Measurements from ENCODE around the gene GABRD. TPM values are rescaled to one million over a fixed set of nuclear protein-coding genes. Genes with fewer than 3 reads are reported as not detected.
A peak's percentile ranks its signal among the peaks of the same experiment; 100 is the strongest.

Gene GABRD
- total RNA-seq, 2 experiments from 2014 or later, result not detected

GRCh38 chr1:2037314-2037979 is 18.3 kb downstream of the GABRD start:
- Mint-ChIP-seq H3K9me3 (ENCODE audit: insufficient read depth) (no peaks in the 10 kb centered on the region), H3K4me3 (no peak overlapping the region), H3K36me3 (ENCODE audit: low read depth) (no peaks in the 10 kb centered on the region), H3K27me3 (ENCODE audit: low read depth) (no peaks in the 10 kb centered on the region), H3K4me1 (ENCODE audit: low read depth) (no peaks in the 10 kb centered on the region), H3K27ac (no peak overlapping the region)
- DNase-seq (no peak), ATAC-seq (no peak)
- POLR2A ChIA-PET, result no interaction called here
- CTCF ChIA-PET, result no interaction called here

- H3K4me3 Mint-ChIP-seq, result no peak overlapping the region
- H3K27me3 Mint-ChIP-seq (ENCODE audit: low read depth), result no peaks in the 10 kb centered on the region
- H3K9me3 Mint-ChIP-seq (ENCODE audit: insufficient read depth), result no peaks in the 10 kb centered on the region
- DNase-seq (no peak), ATAC-seq (no peak)
- ChIA-PET POLR2A (no interaction called here), CTCF (no interaction called here)
- H3K4me1 Mint-ChIP-seq (ENCODE audit: low read depth), result no peaks in the 10 kb centered on the region
- no peaks in the 10 kb centered on the region for H3K36me3 Mint-ChIP-seq (ENCODE audit: low read depth)
- no peak overlapping the region for H3K27ac Mint-ChIP-seq
Measured at GRCh38 chr1:2038229-2038628, 19.1 kb downstream of the GABRD start.

DNA sequence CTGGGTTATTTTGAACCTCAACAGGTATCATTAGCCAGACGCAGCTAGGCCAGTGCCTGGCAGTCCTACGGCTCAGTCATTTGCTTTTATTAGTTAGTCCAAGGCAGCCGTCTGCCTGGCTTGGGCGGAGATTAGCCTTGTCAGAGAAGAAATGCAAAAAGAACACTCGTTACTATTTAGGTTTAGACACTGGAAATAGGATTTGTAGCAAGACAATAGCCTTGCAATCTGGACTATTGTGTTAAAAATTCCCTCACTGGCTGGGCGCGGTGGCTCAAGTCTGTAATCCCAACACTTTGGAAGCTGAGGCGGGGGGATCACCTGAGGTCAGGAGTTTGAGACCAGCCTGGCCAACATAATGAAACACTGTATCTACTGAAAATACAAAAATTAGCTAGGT is 20.1 kb downstream of the GABRD start:
- ATAC-seq (no peak), DNase-seq (no peak)
- ChIA-PET POLR2A (no interaction called here), CTCF (no interaction called here)
- Mint-ChIP-seq H3K36me3 (ENCODE audit: low read depth) (no peaks in the 10 kb centered on the region), H3K4me1 (ENCODE audit: low read depth) (peaks cover 3% of the 10 kb centered on the region), H3K27me3 (ENCODE audit: low read depth) (peaks cover 2% of the 10 kb centered on the region), H3K9me3 (ENCODE audit: insufficient read depth) (no peaks in the 10 kb centered on the region), H3K4me3 (no peak overlapping the region), H3K27ac (no peak overlapping the region)

DNA sequence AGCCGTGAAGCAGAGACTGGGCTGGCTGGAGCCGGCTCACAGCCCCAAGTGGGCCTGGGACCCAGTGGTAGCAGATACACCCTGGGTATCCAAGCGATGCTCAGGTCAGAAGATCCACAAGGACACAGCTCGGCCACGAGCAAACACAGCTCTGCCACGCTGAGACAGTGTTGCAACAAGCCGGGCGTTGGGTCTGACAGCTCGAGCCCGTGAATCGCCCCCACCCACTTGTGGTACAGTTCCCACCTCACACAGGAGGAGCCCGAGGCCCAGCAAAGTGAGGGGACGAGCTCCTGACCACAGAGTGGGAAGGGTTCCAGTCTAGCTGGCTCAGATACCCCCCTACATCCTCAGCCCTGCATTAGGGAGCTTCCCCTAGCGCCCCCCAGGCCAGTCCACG is 22.2 kb downstream of the GABRD start:
- Mint-ChIP-seq H3K27ac (no peak overlapping the region), H3K4me3 (no peak overlapping the region), H3K9me3 (ENCODE audit: insufficient read depth) (no peaks in the 10 kb centered on the region), H3K36me3 (ENCODE audit: low read depth) (no peaks in the 10 kb centered on the region), H3K4me1 (ENCODE audit: low read depth) (peaks cover 13% of the 10 kb centered on the region), H3K27me3 (ENCODE audit: low read depth) (peaks cover 5% of the 10 kb centered on the region)
- POLR2A ChIA-PET, result no interaction called here
- ATAC-seq (no peak), DNase-seq (no peak)
- CTCF ChIA-PET, result interaction anchor here (1.5 to 2.7 kb wide), 2 partner anchors 10 to 81 kb away, joined by 3 to 7 read pairs; no protein-coding TSS in a partner anchor

GRCh38 chr1:2041887-2042286 is 22.7 kb downstream of the GABRD start:
- Mint-ChIP-seq H3K9me3 (ENCODE audit: insufficient read depth) (no peaks in the 10 kb centered on the region), H3K27ac (no peak overlapping the region), H3K27me3 (ENCODE audit: low read depth) (peaks cover 5% of the 10 kb centered on the region), H3K4me1 (ENCODE audit: low read depth) (peaks cover 13% of the 10 kb centered on the region), H3K4me3 (no peak overlapping the region), H3K36me3 (ENCODE audit: low read depth) (no peaks in the 10 kb centered on the region)
- ATAC-seq (no peak), DNase-seq (no peak)
- POLR2A ChIA-PET, result no interaction called here
- CTCF ChIA-PET, result interaction anchor here (1.3 to 2.7 kb wide), 2 partner anchors 10 to 132 kb away, joined by 3 to 7 read pairs; no protein-coding TSS in a partner anchor

DNA sequence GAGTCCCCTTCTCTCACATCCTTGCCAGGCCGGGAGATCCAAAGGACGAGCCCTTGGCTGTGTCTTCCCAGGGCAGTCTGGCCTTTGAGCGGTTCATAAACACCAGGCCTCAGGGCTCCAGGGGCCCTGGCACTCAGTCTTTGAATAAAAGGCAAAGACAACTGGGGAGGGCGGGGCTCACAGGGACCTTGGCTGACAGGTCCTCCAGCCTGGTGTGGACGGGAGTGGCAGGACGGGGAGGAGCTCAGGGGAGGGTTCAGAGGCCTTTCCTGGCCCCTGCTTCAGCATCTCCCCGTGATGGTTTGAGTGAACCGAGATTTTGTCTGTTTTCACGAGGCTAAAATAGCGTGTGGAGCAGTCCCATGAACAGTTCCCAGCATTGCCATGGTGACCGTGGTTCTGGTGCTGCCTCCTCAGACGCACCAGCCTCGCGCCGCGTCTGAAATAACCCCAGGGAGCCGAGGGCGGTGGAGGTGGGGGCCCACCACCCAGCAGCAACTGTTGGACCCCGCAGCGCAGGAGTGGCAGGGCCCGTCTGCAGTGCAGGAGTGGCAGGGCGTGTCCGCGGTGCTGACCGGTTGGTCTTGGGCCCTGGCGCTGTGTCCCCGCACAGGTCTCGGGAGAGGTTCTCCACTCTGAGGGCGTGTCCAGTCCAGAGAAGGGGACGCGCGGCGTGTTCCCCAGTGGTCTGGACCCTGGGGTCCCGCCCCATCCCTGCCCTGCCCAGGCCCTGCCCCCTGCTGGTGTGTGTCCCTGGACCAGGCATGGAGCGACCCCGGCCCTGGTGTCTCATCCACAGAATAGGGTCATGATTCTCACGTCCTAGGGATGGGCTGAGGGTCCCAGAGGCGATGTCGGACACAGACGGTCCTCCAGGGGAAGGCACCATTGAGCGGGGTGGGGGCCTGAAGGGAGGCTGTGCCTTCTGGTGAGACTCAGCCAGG is 24.0 kb downstream of the GABRD start:
- ChIA-PET POLR2A (interaction anchor here (0.8 kb wide), 1 partner anchor 99 kb away, joined by 3 read pairs; no protein-coding TSS in a partner anchor), CTCF (interaction anchor here (1.3 to 4.8 kb wide), 4 partner anchors 12 to 134 kb away, joined by 3 to 100 read pairs (median 10); no protein-coding TSS in a partner anchor)
- peaks cover 5% of the 10 kb centered on the region for H3K27me3 Mint-ChIP-seq (ENCODE audit: low read depth)
- ATAC-seq (no peak), DNase-seq (no peak)
- H3K36me3 Mint-ChIP-seq (ENCODE audit: low read depth), result no peaks in the 10 kb centered on the region
- peaks cover 13% of the 10 kb centered on the region for H3K4me1 Mint-ChIP-seq (ENCODE audit: low read depth)
- H3K4me3 Mint-ChIP-seq, result no peak overlapping the region
- H3K27ac Mint-ChIP-seq, result no peak overlapping the region
- H3K9me3 Mint-ChIP-seq (ENCODE audit: insufficient read depth), result no peaks in the 10 kb centered on the region

DNA sequence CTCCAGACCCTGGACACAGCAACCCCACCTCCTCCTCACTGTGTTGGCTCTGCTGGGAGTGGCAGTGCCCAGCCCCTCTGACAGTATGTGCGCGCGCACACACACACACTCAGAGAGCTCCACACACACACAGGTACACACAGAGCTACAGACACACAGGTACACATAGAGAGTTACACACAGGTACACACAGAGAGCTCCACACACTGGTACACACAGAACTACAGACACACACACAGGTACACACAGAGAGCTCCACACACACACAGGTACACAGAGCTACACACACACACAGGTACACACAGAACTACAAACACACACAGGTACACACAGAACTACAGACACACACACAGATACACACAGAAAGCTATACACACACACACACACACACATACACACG is 24.7 kb downstream of the GABRD start:
- Mint-ChIP-seq H3K4me3 (no peak overlapping the region), H3K36me3 (ENCODE audit: low read depth) (no peaks in the 10 kb centered on the region), H3K27ac (peak overlapping the region; percentile 13), H3K4me1 (ENCODE audit: low read depth) (peaks cover 17% of the 10 kb centered on the region), H3K27me3 (ENCODE audit: low read depth) (peaks cover 9% of the 10 kb centered on the region), H3K9me3 (ENCODE audit: insufficient read depth) (no peaks in the 10 kb centered on the region)
- no peak for ATAC-seq
- no peak for DNase-seq
- CTCF ChIA-PET, result interaction anchor here (1.1 to 4.8 kb wide), 15 partner anchors 9 to 138 kb away, joined by 3 to 100 read pairs (median 4); no protein-coding TSS in a partner anchor
- POLR2A ChIA-PET, result interaction anchor here (0.5 to 1.1 kb wide), 2 partner anchors 146 to 151 kb away, joined by 3 to 4 read pairs; partner anchors contain the start of gene FAAP20

DNA sequence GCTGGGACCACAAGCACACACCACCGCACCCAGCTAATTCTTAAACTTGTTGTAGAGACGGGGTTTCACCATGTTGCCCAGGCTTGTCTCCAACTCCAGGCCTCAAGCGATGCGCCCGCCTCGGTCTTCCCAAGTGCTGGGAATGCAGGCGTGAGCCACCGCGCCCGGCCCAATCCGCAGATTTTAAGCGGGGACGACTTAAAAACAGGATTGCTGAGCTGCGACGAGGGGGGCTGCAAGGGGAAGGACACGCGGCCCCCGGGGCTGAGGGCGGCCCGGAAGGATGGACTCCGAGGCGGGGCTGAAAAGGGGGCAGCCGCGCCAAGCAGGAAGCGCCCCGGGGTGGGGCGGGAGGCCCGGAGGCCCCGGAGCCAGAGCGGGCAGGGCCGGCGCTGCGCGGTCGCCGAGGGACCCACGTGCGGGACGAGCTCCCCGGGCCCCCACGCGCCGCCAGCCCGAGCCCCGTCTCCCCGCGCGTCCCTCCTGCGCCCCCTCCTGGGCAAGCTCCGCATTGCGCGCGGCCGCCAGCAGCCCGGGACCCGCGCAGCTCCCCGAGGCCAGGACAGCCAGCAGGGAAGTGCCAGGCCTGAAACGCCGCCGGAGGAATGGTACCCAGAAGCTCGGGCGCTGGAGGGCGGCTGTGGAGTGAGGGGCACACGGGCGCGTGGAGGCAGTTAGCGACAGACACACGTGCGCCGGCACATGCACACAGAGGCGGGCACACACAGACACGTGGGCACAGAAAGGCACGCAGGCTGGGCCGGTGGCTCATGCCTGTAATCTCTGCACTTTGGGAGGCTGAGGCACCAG is 25.6 kb downstream of the GABRD start:
- ChIA-PET POLR2A (interaction anchor here (0.5 to 1.1 kb wide), 2 partner anchors 145 to 150 kb away, joined by 3 to 4 read pairs; partner anchors contain the start of gene FAAP20), CTCF (interaction anchor here (0.6 to 4.8 kb wide), 36 partner anchors 8 to 373 kb away, joined by 3 to 100 read pairs (median 4); partner anchors contain the start of genes MORN1 and RER1)
- DNase-seq, result peak; percentile 77
- Mint-ChIP-seq H3K4me3 (peak overlapping the region; percentile 42), H3K36me3 (ENCODE audit: low read depth) (no peaks in the 10 kb centered on the region), H3K4me1 (ENCODE audit: low read depth) (peaks cover 24% of the 10 kb centered on the region), H3K27me3 (ENCODE audit: low read depth) (peaks cover 12% of the 10 kb centered on the region), H3K9me3 (ENCODE audit: insufficient read depth) (no peaks in the 10 kb centered on the region), H3K27ac (no peak overlapping the region)
- ATAC-seq, result peak; percentile 87

DNA sequence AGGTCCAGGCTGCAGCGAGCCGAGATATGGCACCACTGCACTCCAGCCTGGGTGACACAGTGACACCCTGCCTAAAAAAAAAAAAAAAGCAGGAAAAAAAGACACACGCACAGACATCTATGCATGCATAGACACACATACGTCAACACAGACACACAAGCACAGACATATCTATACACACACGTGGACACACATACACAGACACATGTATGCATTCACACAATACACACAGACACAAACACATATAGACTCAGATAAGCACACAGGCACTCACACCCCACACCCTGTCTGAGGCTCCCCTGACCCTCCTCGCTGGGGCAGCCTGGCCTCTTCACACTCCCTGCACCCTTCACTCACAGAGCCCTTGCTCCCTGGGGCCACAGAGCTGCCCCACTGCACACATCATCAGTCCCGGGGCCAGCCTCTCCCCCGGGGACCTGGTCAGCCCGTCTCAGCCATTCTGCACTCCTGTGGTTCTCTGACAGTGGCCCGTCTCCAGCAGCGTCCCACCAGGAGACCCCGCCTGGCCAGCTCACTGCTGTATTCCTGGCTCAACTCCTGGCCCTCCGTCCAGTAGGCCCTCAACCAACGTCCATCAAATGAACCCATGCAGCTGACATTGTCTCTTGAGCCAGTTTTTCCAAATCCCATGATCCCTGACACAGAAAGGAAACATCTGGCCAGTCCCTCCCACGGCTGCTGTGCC is 26.5 kb downstream of the GABRD start:
- CTCF ChIA-PET, result interaction anchor here (0.6 to 4.8 kb wide), 23 partner anchors 10 to 346 kb away, joined by 3 to 100 read pairs (median 5); partner anchors contain the start of genes MORN1 and RER1
- POLR2A ChIA-PET, result no interaction called here
- H3K4me3 Mint-ChIP-seq, result peak overlapping the region; percentile 10
- peaks cover 12% of the 10 kb centered on the region for H3K27me3 Mint-ChIP-seq (ENCODE audit: low read depth)
- no peak for ATAC-seq
- peaks cover 24% of the 10 kb centered on the region for H3K4me1 Mint-ChIP-seq (ENCODE audit: low read depth)
- no peaks in the 10 kb centered on the region for H3K36me3 Mint-ChIP-seq (ENCODE audit: low read depth)
- DNase-seq, result no peak
- no peak overlapping the region for H3K27ac Mint-ChIP-seq
- H3K9me3 Mint-ChIP-seq (ENCODE audit: insufficient read depth), result no peaks in the 10 kb centered on the region

DNA sequence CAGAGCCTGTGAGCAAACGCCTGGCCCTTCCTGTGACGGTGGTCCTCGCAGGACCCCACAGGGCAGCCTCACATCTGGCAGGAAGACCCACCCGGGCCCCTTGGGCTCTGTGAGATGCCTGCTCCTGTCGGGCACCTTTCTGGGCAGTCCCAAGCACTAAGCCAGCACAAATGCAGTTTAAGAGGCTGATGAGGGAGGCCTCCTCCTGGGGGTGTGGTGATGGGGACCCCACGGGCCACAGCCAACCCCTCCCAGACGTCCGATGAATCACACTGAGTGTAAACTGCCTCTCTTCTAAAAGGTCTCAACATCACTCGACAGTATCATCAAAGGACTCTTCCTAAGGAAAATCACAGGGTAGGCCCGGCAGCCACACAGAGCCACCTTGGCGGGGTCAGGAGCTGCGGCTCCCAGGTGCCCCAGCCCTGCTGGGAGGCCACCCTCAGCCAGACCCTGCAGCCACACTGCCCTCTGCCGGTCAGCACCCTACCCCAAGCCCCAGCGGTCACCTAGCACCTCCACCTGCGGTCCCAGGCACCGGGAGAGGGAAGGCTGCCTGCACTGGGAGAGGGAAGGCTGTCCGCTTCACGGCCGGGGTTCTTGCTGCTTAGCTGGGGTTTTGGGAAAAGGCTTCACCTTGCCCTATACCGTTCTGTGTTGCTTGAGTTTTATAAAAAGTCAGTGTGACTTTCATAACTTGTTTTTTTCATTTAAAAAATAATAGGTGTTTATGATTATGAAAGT is 27.2 kb downstream of the GABRD start:
- H3K4me3 Mint-ChIP-seq, result no peak overlapping the region

More for the DNA sequence above, 27.2 kb downstream of the GABRD start:
- DNase-seq (peak; percentile 65), ATAC-seq (no peak)
- Mint-ChIP-seq H3K27me3 (ENCODE audit: low read depth) (peaks cover 12% of the 10 kb centered on the region), H3K9me3 (ENCODE audit: insufficient read depth) (no peaks in the 10 kb centered on the region), H3K27ac (no peak overlapping the region), H3K36me3 (ENCODE audit: low read depth) (no peaks in the 10 kb centered on the region), H3K4me1 (ENCODE audit: low read depth) (peaks cover 24% of the 10 kb centered on the region)
- ChIA-PET POLR2A (no interaction called here), CTCF (interaction anchor here (1.7 to 4.8 kb wide), 3 partner anchors 10 to 130 kb away, joined by 5 to 100 read pairs (median 6); no protein-coding TSS in a partner anchor)

Data from activated CD8-positive, alpha-beta T cell treated with anti-CD3 and anti-CD28 coated beads, Interleukin-2, amount 10 ng/mL, durations not matched to agents 7 days and 5 days (primary cell).